ENCODE measurements around the gene GPR153.

The GPR153 gene

DNA sequence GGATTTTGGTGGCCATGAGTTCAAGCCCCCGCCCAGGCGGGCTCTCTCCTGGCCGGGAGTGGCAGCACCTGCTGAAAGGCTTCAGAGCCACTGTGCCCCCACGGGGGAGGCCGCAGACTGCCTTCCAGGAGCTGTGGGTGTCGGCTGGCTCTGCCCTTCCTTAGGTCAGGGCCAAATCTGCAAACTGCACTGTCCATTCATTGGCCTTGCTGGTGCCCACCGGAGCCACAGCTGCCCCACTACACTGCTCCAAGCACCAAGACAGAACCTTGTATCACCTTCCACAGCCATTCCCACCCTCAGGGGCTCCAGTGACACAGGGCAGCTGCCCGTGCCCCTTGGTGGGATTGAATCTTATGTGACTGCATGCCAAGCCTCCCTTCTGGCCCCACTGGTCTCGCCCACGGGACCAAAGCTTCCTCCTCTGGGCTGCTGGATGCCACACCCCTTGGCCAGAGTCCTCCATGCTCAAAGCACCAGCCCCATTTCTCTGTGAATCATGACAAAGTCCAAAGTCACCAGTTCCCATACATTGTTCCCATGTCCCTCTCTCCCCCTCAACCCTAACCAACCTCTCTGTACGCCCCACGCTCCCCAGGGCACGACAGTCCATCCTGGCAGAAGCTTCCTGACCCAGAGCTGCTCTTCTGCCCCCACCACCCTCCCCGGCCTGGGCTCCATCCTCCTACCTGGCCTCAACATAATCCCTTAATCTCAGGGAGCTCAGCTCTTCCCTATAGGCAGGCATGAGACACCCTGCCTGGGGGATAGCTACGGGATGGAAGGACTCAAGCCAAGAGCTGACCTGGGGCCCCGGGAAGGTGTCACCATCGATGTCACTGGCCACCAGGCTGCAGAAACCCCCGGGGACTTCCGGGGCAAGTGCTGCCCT is 20.9 kb upstream of the GPR153 start:
- ChIA-PET CTCF (interaction anchor here (0.7 to 1.3 kb wide), 2 partner anchors 19 to 35 kb away, joined by 5 read pairs; no protein-coding TSS in a partner anchor), POLR2A (ENCODE audit: low non-redundant PET) (no interaction called here)
- peak overlapping the region; percentile 33 for H3K27ac ChIP-seq
- TF ChIP-seq, protein P1, sequence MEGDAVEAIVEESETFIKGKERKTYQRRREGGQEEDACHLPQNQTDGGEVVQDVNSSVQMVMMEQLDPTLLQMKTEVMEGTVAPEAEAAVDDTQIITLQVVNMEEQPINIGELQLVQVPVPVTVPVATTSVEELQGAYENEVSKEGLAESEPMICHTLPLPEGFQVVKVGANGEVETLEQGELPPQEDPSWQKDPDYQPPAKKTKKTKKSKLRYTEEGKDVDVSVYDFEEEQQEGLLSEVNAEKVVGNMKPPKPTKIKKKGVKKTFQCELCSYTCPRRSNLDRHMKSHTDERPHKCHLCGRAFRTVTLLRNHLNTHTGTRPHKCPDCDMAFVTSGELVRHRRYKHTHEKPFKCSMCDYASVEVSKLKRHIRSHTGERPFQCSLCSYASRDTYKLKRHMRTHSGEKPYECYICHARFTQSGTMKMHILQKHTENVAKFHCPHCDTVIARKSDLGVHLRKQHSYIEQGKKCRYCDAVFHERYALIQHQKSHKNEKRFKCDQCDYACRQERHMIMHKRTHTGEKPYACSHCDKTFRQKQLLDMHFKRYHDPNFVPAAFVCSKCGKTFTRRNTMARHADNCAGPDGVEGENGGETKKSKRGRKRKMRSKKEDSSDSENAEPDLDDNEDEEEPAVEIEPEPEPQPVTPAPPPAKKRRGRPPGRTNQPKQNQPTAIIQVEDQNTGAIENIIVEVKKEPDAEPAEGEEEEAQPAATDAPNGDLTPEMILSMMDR (conservative IDR thresholded peaks at IDR 0.05; ENCODE audit: low read depth), result no peak
- no peak for DNase-seq (ENCODE audit: low spot score)

DNA sequence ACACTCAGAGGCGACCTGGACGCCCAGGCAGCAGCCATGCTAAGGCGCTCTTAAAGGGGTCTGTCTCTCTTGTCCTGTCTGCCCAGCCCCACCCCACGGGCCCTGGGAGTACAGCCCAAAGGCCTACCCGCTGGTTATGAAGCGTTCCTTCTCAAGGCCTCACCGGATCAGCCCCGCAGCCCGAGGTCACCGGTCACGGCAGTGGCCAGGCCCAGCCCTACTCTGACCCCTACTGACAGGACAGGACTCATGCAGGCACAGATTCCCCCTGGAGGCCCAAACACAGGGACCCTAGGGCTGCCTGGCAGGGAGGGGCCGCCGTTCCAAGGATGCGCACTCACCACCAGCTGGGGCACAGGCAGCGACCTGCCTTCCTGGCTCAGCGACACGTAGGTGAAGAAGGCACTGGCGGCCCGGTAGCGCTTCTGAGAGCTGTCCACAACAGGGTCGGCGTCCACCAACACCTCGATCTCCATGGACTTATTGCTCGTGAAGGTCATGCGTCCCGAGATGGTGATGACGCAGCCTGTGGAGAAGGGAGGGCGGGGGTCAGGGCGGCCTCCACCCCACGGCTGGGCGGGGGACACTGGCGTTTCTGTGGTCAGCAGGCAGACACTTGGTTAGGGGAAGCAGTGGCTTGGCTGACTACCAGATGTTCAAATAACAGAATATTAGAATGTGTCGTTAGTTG is 20.0 kb upstream of the GPR153 start:
- H3K27ac ChIP-seq, result peak overlapping the region; percentile 33; the same call in 1 of the 2 replicates
- DNase-seq (ENCODE audit: low spot score), result no peak
- CTCF ChIA-PET, result interaction anchor here (0.7 to 1.3 kb wide), 2 partner anchors 18 to 34 kb away, joined by 5 read pairs; no protein-coding TSS in a partner anchor

DNA sequence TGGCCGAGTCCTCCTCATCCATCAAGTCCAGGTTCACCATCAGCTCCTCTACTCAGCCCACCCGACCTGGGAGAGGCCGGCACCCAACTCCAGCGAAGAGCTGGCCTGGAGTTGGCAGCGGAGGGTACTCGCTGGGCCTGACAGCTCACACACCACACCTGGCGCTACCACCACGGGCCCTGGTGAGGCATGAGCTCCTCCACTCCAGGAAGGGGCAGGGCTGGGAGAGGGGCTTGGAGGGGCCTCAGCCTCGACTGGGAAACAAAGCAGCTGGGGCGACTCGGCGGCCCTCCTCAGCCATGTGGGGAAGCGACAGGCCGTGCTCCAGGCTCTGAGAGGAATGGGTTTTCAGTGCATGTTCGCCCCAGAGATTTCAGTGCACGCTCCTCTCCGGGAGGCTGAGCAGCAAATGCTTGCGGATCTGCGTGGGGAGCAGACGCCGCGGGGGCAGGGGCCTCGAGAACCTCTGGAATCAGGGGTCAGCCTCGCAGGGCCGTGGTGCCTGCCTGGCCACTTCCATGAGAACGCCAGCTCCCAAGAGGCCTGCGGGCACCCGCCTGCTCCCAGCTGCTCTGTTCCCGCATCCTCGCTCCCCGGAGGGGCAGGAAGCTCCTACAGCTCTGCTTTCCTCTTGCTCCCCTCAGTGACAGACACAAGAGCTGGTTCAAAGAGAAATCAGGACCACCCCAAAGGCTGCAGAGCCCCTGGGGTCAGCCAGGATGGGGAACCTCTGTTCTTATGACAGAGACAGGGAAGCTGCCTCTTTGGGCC is 18.9 kb upstream of the GPR153 start:
- ChIA-PET POLR2A (ENCODE audit: low non-redundant PET) (no interaction called here), CTCF (interaction anchor here (0.6 kb wide), 2 partner anchors 32 to 75 kb away, joined by 3 to 5 read pairs; no protein-coding TSS in a partner anchor)
- H3K27ac ChIP-seq, result peak overlapping the region; percentile 13; the same call in 1 of the 2 replicates

More for the DNA sequence above, 20.0 kb upstream of the GPR153 start:
- POLR2A ChIA-PET (ENCODE audit: low non-redundant PET), result no interaction called here
- TF ChIP-seq, protein P1 (conservative IDR thresholded peaks at IDR 0.05; ENCODE audit: low read depth), result no peak; the same call in 1 of the 2 replicates

DNA sequence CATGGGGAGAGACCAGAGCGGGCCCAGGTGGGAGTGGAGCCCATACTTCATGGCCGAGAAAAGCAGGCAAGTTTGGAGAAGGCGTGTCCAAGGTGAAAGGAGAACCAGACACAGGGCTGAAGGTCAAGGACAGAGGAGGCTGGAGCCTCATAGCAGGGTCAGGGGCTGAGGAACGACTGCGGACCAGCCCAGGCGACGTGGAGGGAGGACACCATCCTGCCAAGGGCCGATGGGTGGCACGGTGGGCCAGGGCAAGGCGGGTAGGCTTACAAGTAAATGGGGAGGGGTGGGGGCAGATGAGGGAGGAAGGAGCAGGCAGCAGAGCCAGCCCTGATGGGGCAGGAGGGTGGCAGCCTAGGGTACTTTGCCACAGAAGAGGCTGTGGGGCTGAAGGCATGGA is 18.2 kb upstream of the GPR153 start:
- ChIA-PET CTCF (interaction anchor here (0.6 kb wide), 2 partner anchors 32 to 352 kb away, joined by 3 read pairs; no protein-coding TSS in a partner anchor), POLR2A (ENCODE audit: low non-redundant PET) (no interaction called here)
- no peak for DNase-seq (ENCODE audit: low spot score)
- H3K27ac ChIP-seq, result peak overlapping the region; percentile 13; the same call in 1 of the 2 replicates
- TF ChIP-seq, protein P1 (conservative IDR thresholded peaks at IDR 0.05; ENCODE audit: low read depth), result no peak

More for the DNA sequence above, 18.9 kb upstream of the GPR153 start:
- DNase-seq (ENCODE audit: low spot score), result no peak
- TF ChIP-seq, protein P1 (conservative IDR thresholded peaks at IDR 0.05; ENCODE audit: low read depth), result no peak

DNA sequence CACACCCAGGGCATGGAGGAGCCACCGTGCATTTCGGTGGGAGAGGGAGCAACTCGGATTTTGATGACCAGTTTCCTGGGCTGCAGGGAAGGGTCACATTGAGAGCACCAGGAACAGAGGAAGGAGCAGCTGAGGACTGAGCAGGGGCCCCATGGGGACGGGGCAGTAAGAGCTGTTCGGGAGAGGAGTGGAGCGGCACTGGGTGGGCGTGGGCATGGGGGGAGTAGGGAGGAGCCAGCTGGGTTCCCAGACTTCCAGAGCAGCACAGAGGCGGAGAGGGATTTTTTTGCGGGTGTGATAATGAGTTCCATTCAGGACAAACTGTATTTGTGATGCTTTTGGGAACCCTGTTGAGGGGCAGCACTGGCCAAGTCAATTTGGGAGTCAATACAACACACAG is 17.4 kb upstream of the GPR153 start:
- TF ChIP-seq, protein P1 (conservative IDR thresholded peaks at IDR 0.05; ENCODE audit: low read depth), result no peak
- ChIA-PET POLR2A (ENCODE audit: low non-redundant PET) (no interaction called here), CTCF (interaction anchor here (0.6 to 0.7 kb wide), 2 partner anchors 32 to 353 kb away, joined by 3 to 4 read pairs; no protein-coding TSS in a partner anchor)
- H3K27ac ChIP-seq, result peak overlapping the region; percentile 13; the same call in 1 of the 2 replicates
- DNase-seq (ENCODE audit: low spot score), result no peak
